GM10847 (cell line): ENCODE results near the gene SFN.
A peak's percentile ranks its signal among the peaks of the same experiment; 100 is the strongest.

Experiments
- POLR2A ChIP-seq: IDR thresholded peaks from 2 replicates; pipeline ENCODE4 v1.6.1; 2011; ENCODE audit not compliant: insufficient read length; ENCODE audit errors: extremely low read depth

The SFN gene

GRCh38 chr1:26833432-26834405 is 29.2 kb upstream of the SFN start:
- TF ChIP-seq POLR2A, result peak; percentile 58

- TF ChIP-seq POLR2A, result no peak
Measured at GRCh38 chr1:26838474-26839338, 24.2 kb upstream of the SFN start.

GRCh38 chr1:26839339-26839722 is 23.6 kb upstream of the SFN start:
- no peak for TF ChIP-seq POLR2A

GRCh38 chr1:26839779-26840178 is 23.2 kb upstream of the SFN start:
- TF ChIP-seq POLR2A, result no peak

GRCh38 chr1:26844424-26845196 is 18.3 kb upstream of the SFN start:
- TF ChIP-seq POLR2A, result no peak

GRCh38 chr1:26848499-26848898 is 14.4 kb upstream of the SFN start:
- no peak for TF ChIP-seq POLR2A

- no peak for TF ChIP-seq POLR2A
Measured at GRCh38 chr1:26848941-26849774, 13.8 kb upstream of the SFN start.

GRCh38 chr1:26851106-26851684 is 11.8 kb upstream of the SFN start:
- TF ChIP-seq POLR2A, result no peak

GRCh38 chr1:26852701-26853100 is 10.2 kb upstream of the SFN start:
- TF ChIP-seq POLR2A, result no peak

- no peak for TF ChIP-seq POLR2A
Measured at GRCh38 chr1:26853156-26853555, 9.8 kb upstream of the SFN start.

- TF ChIP-seq POLR2A, result no peak
Measured at GRCh38 chr1:26853600-26853999, 9.3 kb upstream of the SFN start.

GRCh38 chr1:26854906-26855305 is 8.0 kb upstream of the SFN start:
- TF ChIP-seq POLR2A, result no peak

GRCh38 chr1:26855636-26856035 is 7.3 kb upstream of the SFN start:
- TF ChIP-seq POLR2A, result no peak

GRCh38 chr1:26856181-26856580 is 6.8 kb upstream of the SFN start:
- no peak for TF ChIP-seq POLR2A
